ENCODE results near the gene REEP2.

DNA sequence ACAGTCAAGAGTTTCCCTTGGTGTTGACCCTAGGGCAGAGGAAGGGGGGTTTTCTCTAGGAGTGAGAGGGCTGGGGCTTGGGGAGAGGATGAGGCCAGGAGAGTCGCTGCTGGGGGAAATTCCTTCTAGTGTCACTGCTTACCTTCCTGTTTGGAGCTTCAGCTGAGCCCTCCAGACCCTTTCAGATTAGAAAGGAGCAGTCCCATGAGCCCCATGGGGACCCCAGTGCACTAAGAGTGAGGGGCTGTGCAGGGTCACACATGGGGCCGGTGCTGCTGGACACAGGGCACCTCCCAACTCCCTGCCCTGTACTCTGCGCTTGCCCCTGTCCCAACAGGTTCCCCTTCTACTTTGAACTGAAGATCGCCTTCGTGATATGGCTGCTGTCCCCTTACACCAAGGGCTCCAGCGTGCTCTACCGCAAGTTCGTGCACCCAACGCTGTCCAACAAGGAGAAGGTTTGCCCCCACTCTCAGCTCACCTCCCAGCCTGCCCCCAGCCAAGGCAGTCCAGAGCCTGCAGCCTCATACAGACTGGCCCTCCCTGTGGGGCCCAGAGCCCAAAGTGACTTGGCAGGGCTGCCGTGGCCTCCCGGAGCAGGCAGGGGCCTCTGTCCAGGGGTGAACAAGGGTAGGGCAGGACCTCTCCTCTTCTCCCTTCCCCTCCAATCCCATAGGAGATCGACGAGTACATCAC is 5.4 kb downstream of the REEP2 start:
- TF ChIP-seq, protein P1, sequence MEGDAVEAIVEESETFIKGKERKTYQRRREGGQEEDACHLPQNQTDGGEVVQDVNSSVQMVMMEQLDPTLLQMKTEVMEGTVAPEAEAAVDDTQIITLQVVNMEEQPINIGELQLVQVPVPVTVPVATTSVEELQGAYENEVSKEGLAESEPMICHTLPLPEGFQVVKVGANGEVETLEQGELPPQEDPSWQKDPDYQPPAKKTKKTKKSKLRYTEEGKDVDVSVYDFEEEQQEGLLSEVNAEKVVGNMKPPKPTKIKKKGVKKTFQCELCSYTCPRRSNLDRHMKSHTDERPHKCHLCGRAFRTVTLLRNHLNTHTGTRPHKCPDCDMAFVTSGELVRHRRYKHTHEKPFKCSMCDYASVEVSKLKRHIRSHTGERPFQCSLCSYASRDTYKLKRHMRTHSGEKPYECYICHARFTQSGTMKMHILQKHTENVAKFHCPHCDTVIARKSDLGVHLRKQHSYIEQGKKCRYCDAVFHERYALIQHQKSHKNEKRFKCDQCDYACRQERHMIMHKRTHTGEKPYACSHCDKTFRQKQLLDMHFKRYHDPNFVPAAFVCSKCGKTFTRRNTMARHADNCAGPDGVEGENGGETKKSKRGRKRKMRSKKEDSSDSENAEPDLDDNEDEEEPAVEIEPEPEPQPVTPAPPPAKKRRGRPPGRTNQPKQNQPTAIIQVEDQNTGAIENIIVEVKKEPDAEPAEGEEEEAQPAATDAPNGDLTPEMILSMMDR (conservative IDR thresholded peaks at IDR 0.05; ENCODE audit: low read depth in 2 of 2): no peak
- no peak for TF ChIP-seq POLR2AphosphoS5 (IDR thresholded peaks at IDR 0.05; ENCODE audit: low read depth)
- TF ChIP-seq EZH2phosphoT487 (IDR thresholded peaks at IDR 0.05; ENCODE audit: unreplicated experiment): no peak

All from GM23338 (cell line).